ENCODE measurements around the gene ACTN4.
A peak's percentile ranks its signal among the peaks of the same experiment; 100 is the strongest.

Gene ACTN4

GRCh38 chr19:38684078-38684861, 36.8 kb downstream of the ACTN4 start:
- Histone ChIP-seq H3K4me1 (ENCODE audit: control insufficient read depth, insufficient read depth, low read length) (peaks cover 97% of the 10 kb centered on the region), H3K4me2 (ENCODE audit: low read length) (peak overlapping the region; percentile 71), H3K27me3 (ENCODE audit: control insufficient read depth, insufficient read depth, low read length) (no peaks in the 10 kb centered on the region), H3K4me3 (ENCODE audit: low read length) (peak overlapping the region; percentile 53), H3K9ac (ENCODE audit: low read depth, low read length) (peak overlapping the region; percentile 80), H3K36me3 (ENCODE audit: insufficient read depth, low read length) (peaks cover 33% of the 10 kb centered on the region), H3K9me3 (replicated peaks; ENCODE audit: low read length) (no peaks in the 10 kb centered on the region)

GRCh38 chr19:38684862-38685665, 37.6 kb downstream of the ACTN4 start:
- H3K4me1 ChIP-seq (ENCODE audit: control insufficient read depth, insufficient read depth, low read length), result peaks cover 92% of the 10 kb centered on the region
- peak overlapping the region; percentile 80 for H3K9ac ChIP-seq (ENCODE audit: low read depth, low read length)
- no peaks in the 10 kb centered on the region for H3K9me3 ChIP-seq (replicated peaks; ENCODE audit: low read length)

GRCh38 chr19:38685666-38686529, 38.4 kb downstream of the ACTN4 start:
- H3K4me1 ChIP-seq (ENCODE audit: control insufficient read depth, insufficient read depth, low read length), result peaks cover 90% of the 10 kb centered on the region

More at GRCh38 chr19:38684862-38685665, 37.6 kb downstream of the ACTN4 start:
- H3K4me2 ChIP-seq (ENCODE audit: low read length), result peak overlapping the region; percentile 71
- H3K27me3 ChIP-seq (ENCODE audit: control insufficient read depth, insufficient read depth, low read length), result no peaks in the 10 kb centered on the region
- H3K4me3 ChIP-seq (ENCODE audit: low read length), result peak overlapping the region; percentile 53
- H3K36me3 ChIP-seq (ENCODE audit: insufficient read depth, low read length), result peaks cover 31% of the 10 kb centered on the region

GRCh38 chr19:38686530-38686888, 39.1 kb downstream of the ACTN4 start:
- H3K4me3 ChIP-seq (ENCODE audit: low read length), result no peak overlapping the region
- H3K9ac ChIP-seq (ENCODE audit: low read depth, low read length), result peak overlapping the region; percentile 80
- no peaks in the 10 kb centered on the region for H3K9me3 ChIP-seq (replicated peaks; ENCODE audit: low read length)
- H3K4me1 ChIP-seq (ENCODE audit: control insufficient read depth, insufficient read depth, low read length), result peaks cover 87% of the 10 kb centered on the region
- no peaks in the 10 kb centered on the region for H3K27me3 ChIP-seq (ENCODE audit: control insufficient read depth, insufficient read depth, low read length)
- peak overlapping the region; percentile 71 for H3K4me2 ChIP-seq (ENCODE audit: low read length)
- H3K36me3 ChIP-seq (ENCODE audit: insufficient read depth, low read length), result peaks cover 36% of the 10 kb centered on the region

More at GRCh38 chr19:38685666-38686529, 38.4 kb downstream of the ACTN4 start:
- peak overlapping the region; percentile 71 for H3K4me2 ChIP-seq (ENCODE audit: low read length)
- peak overlapping the region; percentile 80 for H3K9ac ChIP-seq (ENCODE audit: low read depth, low read length)
- no peaks in the 10 kb centered on the region for H3K9me3 ChIP-seq (replicated peaks; ENCODE audit: low read length)
- peaks cover 37% of the 10 kb centered on the region for H3K36me3 ChIP-seq (ENCODE audit: insufficient read depth, low read length)
- H3K27me3 ChIP-seq (ENCODE audit: control insufficient read depth, insufficient read depth, low read length), result no peaks in the 10 kb centered on the region
- H3K4me3 ChIP-seq (ENCODE audit: low read length), result peak overlapping the region; percentile 53

- Histone ChIP-seq H3K36me3 (ENCODE audit: insufficient read depth, low read length) (peaks cover 33% of the 10 kb centered on the region), H3K9me3 (replicated peaks; ENCODE audit: low read length) (no peaks in the 10 kb centered on the region), H3K4me3 (ENCODE audit: low read length) (no peak overlapping the region), H3K9ac (ENCODE audit: low read depth, low read length) (no peak overlapping the region), H3K4me1 (ENCODE audit: control insufficient read depth, insufficient read depth, low read length) (peaks cover 90% of the 10 kb centered on the region), H3K4me2 (ENCODE audit: low read length) (no peak overlapping the region), H3K27me3 (ENCODE audit: control insufficient read depth, insufficient read depth, low read length) (no peaks in the 10 kb centered on the region)
Observed at GRCh38 chr19:38687837-38688378, 40.5 kb downstream of the ACTN4 start.

- no peaks in the 10 kb centered on the region for H3K27me3 ChIP-seq (ENCODE audit: control insufficient read depth, insufficient read depth, low read length)
- H3K9ac ChIP-seq (ENCODE audit: low read depth, low read length), result no peak overlapping the region
- H3K4me2 ChIP-seq (ENCODE audit: low read length), result no peak overlapping the region
Observed at GRCh38 chr19:38690146-38690545, 42.7 kb downstream of the ACTN4 start.

GRCh38 chr19:38690832-38691231, 43.4 kb downstream of the ACTN4 start:
- Histone ChIP-seq H3K4me1 (ENCODE audit: control insufficient read depth, insufficient read depth, low read length) (peaks cover 88% of the 10 kb centered on the region), H3K27me3 (ENCODE audit: control insufficient read depth, insufficient read depth, low read length) (no peaks in the 10 kb centered on the region), H3K9me3 (replicated peaks; ENCODE audit: low read length) (no peaks in the 10 kb centered on the region), H3K4me3 (ENCODE audit: low read length) (no peak overlapping the region), H3K4me2 (ENCODE audit: low read length) (no peak overlapping the region), H3K9ac (ENCODE audit: low read depth, low read length) (no peak overlapping the region), H3K36me3 (ENCODE audit: insufficient read depth, low read length) (peaks cover 48% of the 10 kb centered on the region)

More at GRCh38 chr19:38690146-38690545, 42.7 kb downstream of the ACTN4 start:
- Histone ChIP-seq H3K9me3 (replicated peaks; ENCODE audit: low read length) (no peaks in the 10 kb centered on the region), H3K4me3 (ENCODE audit: low read length) (no peak overlapping the region), H3K4me1 (ENCODE audit: control insufficient read depth, insufficient read depth, low read length) (peaks cover 90% of the 10 kb centered on the region), H3K36me3 (ENCODE audit: insufficient read depth, low read length) (peaks cover 41% of the 10 kb centered on the region)

GRCh38 chr19:38691938-38692457, 44.5 kb downstream of the ACTN4 start:
- Histone ChIP-seq H3K9ac (ENCODE audit: low read depth, low read length) (peak overlapping the region; percentile 68), H3K4me2 (ENCODE audit: low read length) (peak overlapping the region; percentile 38), H3K4me3 (ENCODE audit: low read length) (no peak overlapping the region), H3K36me3 (ENCODE audit: insufficient read depth, low read length) (peaks cover 59% of the 10 kb centered on the region), H3K4me1 (ENCODE audit: control insufficient read depth, insufficient read depth, low read length) (peaks cover 76% of the 10 kb centered on the region), H3K27me3 (ENCODE audit: control insufficient read depth, insufficient read depth, low read length) (no peaks in the 10 kb centered on the region), H3K9me3 (replicated peaks; ENCODE audit: low read length) (no peaks in the 10 kb centered on the region)

GRCh38 chr19:38692458-38693379, 45.3 kb downstream of the ACTN4 start:
- peaks cover 70% of the 10 kb centered on the region for H3K4me1 ChIP-seq (ENCODE audit: control insufficient read depth, insufficient read depth, low read length)
- H3K4me2 ChIP-seq (ENCODE audit: low read length), result peak overlapping the region; percentile 38
- H3K9me3 ChIP-seq (replicated peaks; ENCODE audit: low read length), result no peaks in the 10 kb centered on the region
- peak overlapping the region; percentile 13 for H3K4me3 ChIP-seq (ENCODE audit: low read length)
- no peaks in the 10 kb centered on the region for H3K27me3 ChIP-seq (ENCODE audit: control insufficient read depth, insufficient read depth, low read length)
- peak overlapping the region; percentile 68 for H3K9ac ChIP-seq (ENCODE audit: low read depth, low read length)
- H3K36me3 ChIP-seq (ENCODE audit: insufficient read depth, low read length), result peaks cover 60% of the 10 kb centered on the region
